DMS53 treated with DMSO at 0.1 percent for 48 hours (cell line): Measurements from ENCODE around the gene FBXL7.

Source experiments
- DNase-seq: peaks from one replicate; lab custom pipeline; 2025; ENCODE audit not compliant: unreplicated experiment; lab: John Stamatoyannopoulos, UW

FBXL7 gene

DNA sequence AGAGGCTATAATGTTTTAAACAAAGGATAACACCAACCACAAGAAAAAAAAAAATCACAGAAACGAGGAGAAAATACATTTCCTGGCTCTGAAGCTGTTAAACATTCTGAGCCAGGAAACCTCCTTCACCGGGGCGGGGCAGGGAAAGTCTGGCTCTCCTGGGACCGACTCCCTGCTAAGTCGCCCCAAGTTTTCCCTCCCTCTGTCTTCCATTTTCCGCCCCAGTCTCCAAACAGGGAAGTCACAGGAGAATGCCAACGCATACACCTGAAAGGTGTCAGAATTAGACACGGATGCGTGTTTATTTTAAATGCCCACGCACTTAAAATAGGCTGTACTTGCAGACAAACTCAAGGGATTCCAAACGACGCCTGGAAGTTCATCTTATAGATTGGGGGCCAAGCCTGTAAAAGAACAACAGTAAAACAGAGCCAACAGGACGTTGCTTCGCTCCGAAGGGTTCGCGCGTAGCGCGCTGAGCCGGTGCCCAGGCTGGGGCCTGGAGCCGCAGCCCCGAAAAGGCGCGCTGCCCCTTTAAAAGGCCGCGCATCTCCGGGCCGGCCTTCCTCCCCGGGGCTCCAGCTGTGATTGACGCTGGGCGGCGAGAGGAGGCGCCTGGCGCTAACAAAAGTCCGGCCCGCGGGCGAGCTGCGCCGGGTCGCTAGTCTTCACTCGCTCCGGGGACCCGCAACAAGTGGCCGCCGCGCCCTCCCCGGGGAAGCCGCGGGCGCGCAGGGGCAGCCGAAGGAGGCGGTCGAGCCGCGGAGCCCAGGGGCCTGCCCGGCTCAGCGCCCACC, at the start of gene FBXL7:
Gene FBXL7, plus strand, starts transcription at position 653 of the 797 bp plus-strand sequence.
- no peak for DNase-seq

DNA sequence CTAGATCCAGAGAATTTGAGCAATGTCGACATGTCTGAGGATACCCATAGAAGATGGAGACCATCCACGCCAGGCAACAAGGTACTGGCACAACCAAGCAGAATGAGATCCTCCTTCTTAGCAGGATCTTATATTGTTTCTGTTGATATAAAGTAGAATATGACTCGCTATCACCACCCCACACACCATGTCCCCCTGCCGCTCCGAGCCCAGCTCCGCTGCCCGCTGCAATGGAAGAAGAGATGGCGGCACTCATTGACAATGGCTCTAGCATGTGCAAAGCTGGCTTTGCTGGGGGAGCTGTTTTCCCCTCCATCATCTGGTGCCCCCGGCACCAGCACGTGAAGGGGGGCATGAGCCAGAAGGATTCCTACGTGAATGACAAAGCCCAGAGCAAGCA, 49.5 kb upstream of the FBXL7 start:
- no peak for DNase-seq

DNA sequence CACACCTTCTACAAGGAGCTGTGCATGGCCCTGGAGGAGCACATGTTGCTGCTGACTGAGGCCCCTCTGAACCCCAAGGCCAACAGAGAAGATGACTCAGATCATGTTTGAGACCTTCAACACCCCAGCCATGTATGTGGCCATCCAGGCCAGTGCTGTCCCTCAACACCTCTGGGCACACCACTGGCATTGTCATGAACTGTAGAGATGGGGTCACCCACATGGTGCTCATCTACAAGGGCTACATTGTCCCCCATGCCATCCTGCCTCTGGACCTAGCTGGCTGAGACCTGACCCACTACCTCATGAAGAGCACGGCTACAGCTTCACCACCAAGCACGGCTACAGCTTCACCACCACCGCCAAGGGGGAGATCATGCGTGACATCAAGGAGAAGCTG, 49.0 kb upstream of the FBXL7 start:
- no peak for DNase-seq

DNA sequence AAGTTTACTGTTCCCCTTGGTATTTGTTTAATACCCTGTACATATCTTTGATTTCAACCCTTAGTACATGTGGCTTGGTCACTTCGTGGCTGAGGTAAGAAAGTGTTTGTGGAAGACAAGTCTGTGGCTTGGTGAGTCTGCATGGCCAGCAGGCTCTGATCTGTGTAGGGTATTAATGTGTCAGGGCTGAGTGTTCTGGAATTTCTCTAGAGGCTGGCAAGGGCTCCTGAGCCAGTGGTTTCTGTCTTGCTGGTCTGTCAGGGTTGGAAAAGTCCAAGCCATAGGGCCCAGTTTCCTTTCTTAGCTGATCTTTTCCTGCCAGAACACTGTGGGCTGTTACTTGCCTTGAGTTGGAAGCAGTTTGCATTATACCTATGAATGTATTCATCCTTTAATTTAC, 48.0 kb upstream of the FBXL7 start:
- no peak for DNase-seq

DNA sequence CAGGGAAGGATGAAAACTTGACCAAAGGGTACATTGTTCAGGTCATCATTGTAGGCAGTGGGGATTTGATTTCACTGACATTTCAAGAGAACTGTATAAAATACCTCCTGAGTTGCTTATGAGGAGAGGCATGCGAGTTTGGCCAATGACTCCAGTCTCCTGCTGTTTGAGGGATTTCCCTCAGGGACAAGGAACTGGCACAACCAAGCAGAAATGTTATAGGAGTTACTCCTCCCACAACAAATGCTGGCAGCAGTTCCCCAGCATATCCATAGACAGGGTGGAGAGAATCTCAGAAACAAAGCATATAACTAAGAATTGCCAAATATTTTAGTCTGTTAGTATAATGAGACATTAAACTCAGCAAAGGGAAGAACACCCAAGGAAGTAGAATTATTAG, 47.2 kb upstream of the FBXL7 start:
- no peak for DNase-seq

DNA sequence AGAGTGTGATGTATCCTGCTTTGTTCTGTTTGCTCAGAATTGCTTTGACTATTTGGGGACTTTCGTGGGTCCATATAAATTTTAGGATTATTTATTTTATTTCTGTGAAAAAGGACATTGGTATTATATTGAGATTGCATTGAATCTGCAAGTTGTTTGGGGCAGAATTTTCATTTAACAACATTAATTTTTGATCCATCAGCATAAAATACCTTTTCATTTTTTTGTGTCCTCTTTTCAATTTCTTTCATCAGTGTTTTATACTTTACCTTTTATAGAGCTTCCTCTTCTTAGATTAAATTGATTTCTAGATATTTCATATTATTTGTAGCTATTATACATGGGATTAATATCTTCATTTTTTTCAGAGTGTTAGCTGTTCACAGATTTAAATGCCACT, 40.8 kb upstream of the FBXL7 start:
- DNase-seq, result no peak

DNA sequence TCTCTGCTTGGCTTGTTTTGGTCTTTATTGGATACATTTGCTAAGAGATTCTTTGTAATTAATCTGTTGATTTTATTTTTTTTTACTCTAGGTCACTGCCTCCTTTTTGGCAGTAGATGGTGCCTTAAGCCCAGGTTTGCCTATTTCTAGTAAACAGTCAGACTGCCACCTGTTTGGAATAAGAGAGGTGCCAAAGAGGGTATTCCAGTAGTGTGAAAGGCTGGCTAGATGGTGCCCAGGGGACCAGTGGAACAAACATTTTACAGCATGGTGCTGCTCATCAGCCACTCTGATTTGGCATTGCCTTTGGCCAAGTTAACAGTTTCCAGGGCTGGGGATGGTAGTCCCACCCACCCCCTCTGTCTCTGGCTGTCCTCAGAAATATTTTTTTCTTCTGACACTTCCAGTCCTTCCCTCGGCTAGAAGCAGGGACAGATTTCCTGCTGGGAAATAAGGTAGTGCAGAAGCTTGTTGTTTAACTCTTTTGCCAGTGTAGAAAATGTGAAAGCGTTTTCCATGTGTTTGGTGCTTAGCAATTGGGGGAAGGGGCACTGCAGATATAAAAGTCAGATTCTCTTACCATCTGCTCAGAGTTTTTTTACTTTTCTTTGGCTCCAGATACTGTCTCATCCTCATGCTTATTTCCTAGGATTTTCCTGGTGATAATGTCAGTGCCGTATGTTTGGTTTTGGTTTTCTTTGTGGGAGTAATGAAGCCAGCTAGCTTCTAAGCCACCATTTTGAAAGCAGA, 36.6 kb upstream of the FBXL7 start:
- DNase-seq, result no peak

DNA sequence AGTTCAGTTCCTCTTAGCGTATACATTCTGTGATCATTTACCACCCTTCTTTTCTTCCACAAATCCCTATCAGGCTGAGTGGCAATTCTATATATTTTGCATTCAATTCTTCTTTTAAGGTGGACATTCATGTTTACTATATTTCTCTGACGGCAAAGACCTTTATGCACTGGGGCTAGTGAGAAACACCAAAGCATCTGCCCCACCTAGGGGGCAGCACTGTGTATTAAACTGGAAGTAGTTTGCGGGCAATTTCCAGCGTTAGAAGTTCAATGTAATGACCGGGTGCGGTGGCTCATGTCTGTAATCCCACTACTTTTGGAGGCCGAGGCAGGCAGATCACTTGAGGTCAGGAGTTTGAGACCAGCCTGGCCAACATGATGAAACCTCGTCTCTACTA, 27.9 kb upstream of the FBXL7 start:
- no peak for DNase-seq

DNA sequence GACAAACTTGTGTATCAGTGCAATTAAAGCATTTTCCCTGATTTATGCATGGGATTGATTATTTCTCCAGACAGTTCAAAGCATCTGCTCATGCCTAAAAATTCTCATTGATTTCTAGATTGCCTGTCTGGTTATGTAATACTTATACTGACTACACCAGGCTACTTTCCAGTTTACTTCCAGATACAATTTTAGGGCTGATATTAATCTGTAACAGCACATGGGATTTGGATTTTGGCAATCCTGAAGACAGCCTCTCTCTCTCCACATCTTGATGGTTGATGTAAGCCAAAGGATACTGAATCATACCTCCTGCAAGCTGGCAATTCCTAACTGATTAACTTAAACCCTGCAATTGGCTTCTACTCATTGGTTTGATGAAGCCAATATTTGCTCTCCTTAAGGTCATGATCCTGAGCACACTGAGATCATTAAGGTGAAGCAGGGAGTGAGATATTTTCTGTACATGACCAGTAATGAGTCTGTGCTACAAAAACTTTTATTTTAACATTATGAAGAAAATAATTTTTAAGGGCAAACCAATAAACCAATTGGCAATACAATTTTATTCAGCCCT, 25.7 kb upstream of the FBXL7 start:
- DNase-seq, result no peak

DNA sequence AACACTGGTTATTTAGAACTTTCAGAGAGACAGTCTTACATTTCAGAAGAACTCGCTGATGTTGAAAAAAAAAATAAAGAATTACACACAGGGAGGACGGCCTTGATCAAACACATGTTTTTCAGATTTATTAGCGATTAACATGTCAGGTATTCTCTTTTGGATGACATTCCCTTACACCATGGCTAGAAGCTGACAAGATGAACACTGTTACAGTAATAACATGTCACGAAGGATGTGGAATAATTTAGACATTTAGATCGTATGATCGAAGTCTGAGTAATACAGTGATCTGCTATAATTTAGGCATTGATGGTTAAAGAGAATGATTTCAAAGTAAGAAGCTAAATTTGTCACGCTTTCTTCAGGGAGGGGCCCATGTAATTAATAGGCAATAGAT, 24.6 kb upstream of the FBXL7 start:
- DNase-seq, result no peak

DNA sequence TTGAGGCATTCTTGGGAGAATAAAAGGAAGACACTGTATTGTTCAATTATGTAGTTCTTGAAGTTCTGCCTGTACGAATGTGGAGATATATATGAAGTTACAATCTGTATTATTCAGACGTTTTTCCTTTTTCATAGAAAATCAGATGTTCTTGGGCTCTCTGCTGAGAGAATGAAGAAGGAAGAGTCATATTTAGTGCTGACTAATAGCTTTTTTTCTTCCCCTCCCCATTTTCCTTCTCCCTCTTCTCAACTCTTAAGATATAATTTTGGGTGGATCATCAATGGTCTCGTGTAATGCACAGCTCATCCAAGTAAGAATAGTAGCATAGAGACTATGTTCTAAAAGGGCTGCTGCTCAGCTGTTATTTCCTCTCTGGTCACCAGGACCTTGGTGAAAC, 23.0 kb upstream of the FBXL7 start:
- DNase-seq, result no peak

DNA sequence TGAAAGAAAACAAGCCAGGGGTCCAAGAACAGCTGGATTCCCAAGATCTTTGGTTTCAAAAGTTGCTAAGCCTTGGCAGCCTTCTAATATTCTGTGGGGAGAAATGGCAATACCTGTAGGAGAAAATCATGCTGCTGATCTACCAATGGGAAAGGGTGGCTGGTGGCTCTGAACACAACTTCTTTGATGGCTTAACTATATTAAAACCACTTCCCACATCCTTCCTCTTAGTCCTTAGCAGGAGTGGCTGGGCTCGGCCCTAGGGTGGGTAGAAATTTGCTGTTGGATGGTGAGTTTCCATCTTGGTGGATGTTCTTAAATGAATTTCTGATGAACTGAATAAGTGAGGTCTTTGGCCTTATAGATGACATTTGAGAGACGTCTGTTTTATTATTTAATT, 19.5 kb upstream of the FBXL7 start:
- no peak for DNase-seq

DNA sequence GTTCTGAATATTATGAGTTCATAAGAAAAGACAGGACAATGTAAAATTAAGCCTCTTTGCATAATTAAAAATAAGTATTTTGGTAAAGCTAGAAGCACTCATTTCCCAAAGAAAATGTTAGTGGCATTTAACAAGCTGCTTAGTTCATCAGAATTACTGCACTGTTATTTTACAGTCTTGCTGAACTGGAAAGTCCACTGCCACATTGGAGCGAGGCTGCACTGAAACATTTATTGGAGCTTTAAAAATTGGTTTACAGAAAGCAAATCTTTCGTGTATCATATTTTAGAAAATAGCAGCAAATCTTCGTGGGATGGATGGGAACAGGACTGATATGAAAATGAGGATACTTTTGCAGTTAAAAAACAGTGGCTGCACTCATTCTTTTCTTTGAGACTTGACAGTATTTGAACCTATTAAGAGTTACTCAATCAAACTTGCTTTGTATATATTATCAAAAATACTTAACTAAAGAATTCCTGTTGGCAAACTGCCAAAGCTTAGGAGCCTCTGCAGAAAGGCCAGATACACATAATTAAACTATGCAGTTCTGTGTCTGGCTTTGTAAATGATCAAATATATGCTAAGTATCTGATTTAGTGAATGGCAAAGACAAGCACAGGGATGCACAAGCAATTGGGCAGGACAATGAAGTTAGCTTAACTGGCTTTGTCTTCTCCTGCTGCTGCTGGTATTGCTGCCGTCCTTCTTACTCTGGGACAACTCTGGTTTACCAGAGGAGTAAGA, 16.5 kb upstream of the FBXL7 start:
- no peak for DNase-seq

DNA sequence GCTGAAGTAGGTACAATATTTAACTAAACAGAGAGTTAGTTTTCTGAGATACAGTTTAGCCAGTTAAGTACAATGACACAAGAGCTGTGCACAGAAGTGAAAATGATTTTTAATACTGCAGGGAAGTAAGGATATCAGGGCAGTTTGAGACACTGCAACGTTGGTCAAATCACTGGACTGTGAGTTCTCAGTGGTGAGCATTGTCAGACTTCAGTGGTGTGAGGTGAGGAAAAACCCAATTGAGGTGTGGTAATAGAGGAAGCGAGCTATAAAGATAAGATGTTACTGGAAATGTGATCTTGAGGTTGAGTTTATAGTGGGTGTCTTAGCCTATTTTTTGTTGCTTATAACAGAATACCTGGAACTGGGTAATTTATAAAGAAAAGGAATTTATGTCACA, 12.8 kb upstream of the FBXL7 start:
- no peak for DNase-seq

DNA sequence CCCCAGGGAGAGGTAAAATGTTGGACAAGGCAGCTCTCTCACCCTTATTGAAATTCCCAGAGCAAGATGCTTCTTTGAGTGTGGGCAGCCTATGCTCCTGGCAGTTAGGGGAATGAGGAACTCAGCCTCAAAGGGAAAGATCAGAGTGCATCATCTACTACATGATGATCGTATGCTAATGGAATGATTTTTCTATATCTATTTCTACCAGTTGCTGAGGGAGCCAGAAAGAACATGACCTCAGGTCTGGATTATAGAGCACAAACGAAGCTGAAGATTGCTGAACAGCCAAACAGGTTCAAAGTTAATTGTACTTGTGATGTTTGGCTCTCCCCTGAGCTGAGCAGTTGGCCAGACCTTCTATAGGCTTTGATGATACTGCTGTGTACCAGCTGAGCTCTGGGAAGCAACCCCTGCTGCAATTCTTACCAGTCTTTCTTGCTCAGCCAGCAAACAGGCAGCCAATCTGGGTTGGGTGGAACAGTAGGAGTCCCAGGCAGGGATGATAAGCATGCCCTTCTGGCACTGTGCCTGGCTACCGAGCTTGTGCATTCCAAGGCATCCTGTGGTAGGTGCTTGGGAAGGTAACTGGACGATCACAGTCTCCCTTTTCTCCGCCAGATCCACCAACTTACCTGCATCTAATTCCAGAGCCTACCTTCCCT, 10.3 kb upstream of the FBXL7 start:
- no peak for DNase-seq

DNA sequence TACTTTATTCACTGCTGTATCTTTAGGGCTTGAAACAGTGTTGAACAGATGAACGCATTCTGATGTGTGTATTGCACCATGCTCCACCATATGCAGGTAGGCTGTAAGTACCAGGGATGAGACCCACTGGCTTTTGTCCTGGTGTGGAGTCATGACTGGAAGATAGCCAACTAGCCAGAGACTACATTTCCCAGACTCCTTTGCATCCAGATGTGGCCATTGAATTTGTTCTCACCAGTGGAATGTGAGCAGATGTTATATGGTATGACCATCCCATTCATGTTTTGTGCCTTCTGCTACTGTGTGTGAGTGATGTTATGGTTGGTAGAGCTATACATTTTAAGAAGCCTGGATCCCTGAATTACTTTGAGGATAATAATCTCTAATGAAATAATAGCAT, 7.4 kb upstream of the FBXL7 start:
- no peak for DNase-seq

DNA sequence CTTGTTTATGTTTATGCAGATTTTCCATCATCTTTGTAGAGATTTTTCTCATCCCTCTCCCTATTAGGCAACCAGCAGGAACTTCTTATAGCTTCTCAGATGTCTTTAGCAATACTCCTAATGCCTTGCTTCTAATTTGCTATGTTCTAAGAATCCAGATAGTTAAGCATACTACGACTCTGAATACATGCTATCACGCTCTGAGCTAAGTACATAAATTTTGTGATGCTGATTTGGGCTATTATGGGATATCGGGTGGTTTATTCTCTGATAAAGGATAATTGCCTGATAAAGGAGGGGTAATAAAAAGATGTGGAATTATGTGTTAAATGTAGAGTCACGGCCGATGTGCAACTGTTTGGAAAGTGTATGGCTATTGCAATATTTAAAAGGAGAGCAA, 6.5 kb upstream of the FBXL7 start:
- no peak for DNase-seq

DNA sequence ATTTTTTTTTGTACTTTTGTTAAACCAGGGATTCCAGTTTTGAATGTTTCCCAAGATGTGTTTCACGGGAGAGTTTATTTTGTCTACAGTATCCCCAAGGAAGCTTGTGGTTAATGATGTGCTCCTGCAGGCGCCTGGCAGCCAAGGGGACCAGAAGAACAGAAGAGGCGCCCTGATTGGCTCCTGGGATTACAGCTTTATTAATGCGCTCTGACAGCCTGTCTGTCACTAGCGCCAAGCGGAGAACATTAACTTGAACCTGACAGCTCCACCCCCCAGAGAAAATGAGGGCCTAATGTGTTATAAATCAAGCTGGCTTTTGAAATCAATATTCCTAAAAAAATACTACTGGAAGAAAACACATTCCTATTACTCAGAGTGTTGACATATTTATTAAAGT, 5.0 kb upstream of the FBXL7 start:
- no peak for DNase-seq

DNA sequence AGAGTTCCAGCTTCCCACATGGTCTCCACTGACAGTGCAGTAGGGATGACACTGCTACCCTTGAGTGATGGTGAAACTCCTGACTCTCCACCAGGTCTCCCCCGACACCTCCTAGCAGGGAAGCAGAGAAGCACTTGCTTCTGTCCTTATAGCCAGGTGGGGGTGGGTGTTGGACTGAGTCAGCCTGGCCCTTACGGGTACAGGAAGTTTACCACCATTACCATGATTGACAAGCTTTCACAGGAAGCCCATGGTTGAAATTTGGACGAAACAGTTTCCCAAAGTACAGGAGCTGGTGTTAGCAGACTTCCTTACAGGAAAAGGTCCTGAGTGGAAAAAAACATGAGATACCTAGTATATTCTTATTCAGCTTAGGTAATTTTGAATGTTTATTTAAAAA, 3.1 kb upstream of the FBXL7 start:
- no peak for DNase-seq

DNA sequence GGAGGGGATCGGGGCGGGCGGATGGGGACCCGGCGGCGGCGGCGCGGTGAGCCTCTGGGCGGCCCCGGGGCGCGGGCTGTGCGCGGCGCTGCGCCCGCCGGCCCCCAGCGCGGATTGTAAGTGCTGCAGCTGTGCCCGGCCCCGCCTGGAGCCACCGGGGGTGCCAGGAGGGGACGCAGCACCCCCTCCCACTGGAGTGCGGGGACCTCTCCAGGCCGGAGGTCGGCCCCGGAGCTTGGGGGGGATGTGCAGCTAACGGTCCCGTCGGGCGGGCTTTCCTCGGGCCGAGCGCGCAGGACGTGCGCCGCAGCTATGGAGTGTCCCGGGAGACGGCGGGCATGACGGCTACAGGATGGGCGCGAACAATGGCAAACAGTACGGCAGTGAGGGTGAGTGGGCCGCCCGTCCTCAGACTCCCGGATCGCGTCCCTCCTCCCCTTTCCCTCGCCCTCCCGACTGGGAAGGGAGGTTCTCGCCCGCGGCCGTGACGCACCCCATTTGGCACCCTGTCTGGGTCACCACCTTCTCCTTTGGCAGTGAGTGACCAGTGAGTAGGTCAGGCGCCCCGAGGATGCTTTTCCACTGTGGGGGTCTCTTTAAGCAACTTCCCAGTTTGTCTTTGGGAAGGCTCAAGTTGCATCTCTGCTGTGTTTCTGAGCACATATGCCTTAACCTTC, 483 bp downstream of the FBXL7 start:
- DNase-seq, result no peak
